IPS DF 6.9 (cell line): ENCODE results near the gene GRM5.
"Not testable (repeated sequence)": the region's sequence is repeated elsewhere in the genome, so short reads cannot be mapped to it uniquely, and the experiment has no call there.

ENCODE experiments used
- DNase-seq: peaks from one replicate; pipeline ENCODE4 v3.0.0-alpha.2; 2013; ENCODE audit warnings: low read depth, low spot score
- H3K27ac ChIP-seq: one replicate; pipeline ENCODE4 v1.5.1; 2013; ENCODE audit warnings: low read length, control low read depth
- H3K27me3 ChIP-seq: 2 replicates; pipeline ENCODE4 v1.6.1; 2013; ENCODE audit warnings: mild to moderate bottlenecking, low read length; ENCODE audit not compliant: control insufficient read depth, insufficient read depth
- H3K36me3 ChIP-seq: 2 replicates; pipeline ENCODE4 v1.6.1; 2013; ENCODE audit warnings: low read length; ENCODE audit not compliant: control insufficient read depth, insufficient read depth
- H3K4me1 ChIP-seq: 2 replicates; pipeline ENCODE4 v1.6.1; 2013; ENCODE audit warnings: low read length; ENCODE audit not compliant: control insufficient read depth, insufficient read depth
- H3K4me3 ChIP-seq: 2 replicates; pipeline ENCODE4 v1.5.1; 2013; ENCODE audit warnings: mild to moderate bottlenecking, low read length
- H3K9me3 ChIP-seq: 2 replicates; pipeline ENCODE4 v1.6.1; 2013; ENCODE audit warnings: low read length, inconsistent platforms; ENCODE audit not compliant: control insufficient read depth, insufficient read depth
- WGBS: extraction: QIAGEN DNeasy Blood & Tissue Kit; methylation state at CpG from one replicate; pipeline ENCODE4 v1.1.7; 2013; ENCODE audit warnings: mixed read lengths, missing lambda C conversion rate; ENCODE audit not compliant: insufficient read length, insufficient coverage; 5-methylcytosine and 5-hydroxymethylcytosine counted together

Gene GRM5

GRCh38 chr11:88482871-88483301 lies 582.9 kb downstream of the GRM5 start:
- no peaks in the 10 kb centered on the region for H3K36me3 ChIP-seq
- no peak overlapping the region for H3K27ac ChIP-seq
- WGBS = no CpG with 5 or more reads among the region's 2 CpGs
- no peaks in the 10 kb centered on the region for H3K4me1 ChIP-seq
- no peak overlapping the region for H3K4me3 ChIP-seq
- DNase-seq = no peak
- no peaks in the 10 kb centered on the region for H3K27me3 ChIP-seq
- H3K9me3 ChIP-seq = no peaks in the 10 kb centered on the region

DNA sequence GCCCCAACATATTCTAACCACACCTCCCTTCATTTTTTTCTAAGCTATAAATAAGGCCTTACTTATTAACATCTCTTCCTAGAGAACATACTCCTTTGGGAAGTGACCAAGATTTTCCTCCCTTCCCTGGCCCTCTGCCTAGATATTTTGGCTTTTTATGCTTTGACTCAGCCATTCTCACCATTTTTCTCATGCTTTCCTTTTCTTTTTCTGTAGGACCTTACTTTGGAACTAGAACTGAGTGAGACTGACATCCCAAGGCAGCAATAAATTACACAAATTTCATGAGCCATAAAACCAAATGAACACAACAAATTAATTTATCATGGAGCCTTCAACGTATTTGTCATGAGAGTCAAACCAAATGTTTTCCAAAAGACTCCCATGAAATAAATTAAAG lies 585.6 kb downstream of the GRM5 start:
- H3K27ac ChIP-seq = no peak overlapping the region
- no peak overlapping the region for H3K4me3 ChIP-seq
- H3K9me3 ChIP-seq = no peaks in the 10 kb centered on the region
- DNase-seq = no peak
- H3K27me3 ChIP-seq = no peaks in the 10 kb centered on the region
- WGBS = no CpG with 5 or more reads among the region's 1 CpG
- H3K4me1 ChIP-seq = no peaks in the 10 kb centered on the region
- no peaks in the 10 kb centered on the region for H3K36me3 ChIP-seq

- no peaks in the 10 kb centered on the region for H3K36me3 ChIP-seq
- no peaks in the 10 kb centered on the region for H3K9me3 ChIP-seq
- WGBS = no CpG with 5 or more reads among the region's 4 CpGs
- no peaks in the 10 kb centered on the region for H3K27me3 ChIP-seq
- H3K4me3 ChIP-seq = no peak overlapping the region
- H3K27ac ChIP-seq = no peak overlapping the region
- no peaks in the 10 kb centered on the region for H3K4me1 ChIP-seq
- no peak for DNase-seq
Measured at GRCh38 chr11:88478136-88478815, 587.5 kb downstream of the GRM5 start.

- Histone ChIP-seq H3K27ac (no peak overlapping the region), H3K9me3 (no peaks in the 10 kb centered on the region), H3K4me3 (no peak overlapping the region), H3K27me3 (no peaks in the 10 kb centered on the region), H3K36me3 (no peaks in the 10 kb centered on the region), H3K4me1 (no peaks in the 10 kb centered on the region)
- no CpG with 5 or more reads among the region's 1 CpG for WGBS
- DNase-seq = no peak
Measured at GRCh38 chr11:88475991-88476418, 589.8 kb downstream of the GRM5 start.

GRCh38 chr11:88474655-88475054 lies 591.1 kb downstream of the GRM5 start:
- no peak overlapping the region for H3K27ac ChIP-seq
- H3K4me3 ChIP-seq = no peak overlapping the region
- WGBS = 100% methylated on average over 2 of the region's 2 CpGs
- H3K27me3 ChIP-seq = no peaks in the 10 kb centered on the region
- H3K4me1 ChIP-seq = no peaks in the 10 kb centered on the region
- H3K9me3 ChIP-seq = no peaks in the 10 kb centered on the region
- no peaks in the 10 kb centered on the region for H3K36me3 ChIP-seq
- no peak for DNase-seq

DNA sequence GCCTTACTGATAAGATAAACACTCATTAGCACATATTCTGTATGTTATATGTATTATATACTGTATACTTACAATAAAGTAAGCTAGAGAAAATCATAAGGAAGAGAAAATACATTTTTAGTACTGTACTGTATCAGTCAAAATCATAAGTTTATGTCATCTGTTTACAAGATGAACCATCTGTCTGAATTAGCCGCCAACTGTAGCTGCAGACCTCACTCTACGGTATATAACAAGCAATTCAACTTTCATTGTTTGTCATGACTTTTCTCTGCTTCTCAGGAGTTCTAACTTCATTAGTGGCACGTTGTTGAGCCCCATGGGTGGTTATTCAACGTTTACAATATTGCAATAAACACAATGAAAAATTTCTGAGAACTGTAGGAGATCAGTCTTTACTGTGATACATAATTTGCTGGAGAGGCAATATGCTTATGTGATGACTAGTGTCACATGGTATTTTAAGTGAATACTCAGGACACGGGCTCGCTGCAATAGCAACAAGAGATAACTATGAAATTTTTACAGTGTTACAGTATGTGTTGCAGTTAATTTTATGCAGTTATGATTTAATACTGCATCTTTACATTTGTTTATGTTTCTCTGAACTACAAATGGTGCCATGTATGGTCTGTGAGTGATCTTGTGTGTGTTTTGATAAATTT lies 596.1 kb downstream of the GRM5 start:
- no peaks in the 10 kb centered on the region for H3K4me1 ChIP-seq
- no peaks in the 10 kb centered on the region for H3K27me3 ChIP-seq
- DNase-seq = no peak
- H3K9me3 ChIP-seq = no peaks in the 10 kb centered on the region
- H3K36me3 ChIP-seq = no peaks in the 10 kb centered on the region
- no peak overlapping the region for H3K27ac ChIP-seq
- no CpG with 5 or more reads among the region's 6 CpGs for WGBS
- no peak overlapping the region for H3K4me3 ChIP-seq

- H3K27me3 ChIP-seq = no peaks in the 10 kb centered on the region
- no peak for DNase-seq
- H3K9me3 ChIP-seq = peaks cover 3% of the 10 kb centered on the region
- no peaks in the 10 kb centered on the region for H3K36me3 ChIP-seq
- H3K4me3 ChIP-seq = no peak overlapping the region
- H3K4me1 ChIP-seq = no peaks in the 10 kb centered on the region
- WGBS = no CpG with 5 or more reads among the region's 4 CpGs
- no peak overlapping the region for H3K27ac ChIP-seq
Measured at GRCh38 chr11:88464528-88464927, 601.3 kb downstream of the GRM5 start.

DNA sequence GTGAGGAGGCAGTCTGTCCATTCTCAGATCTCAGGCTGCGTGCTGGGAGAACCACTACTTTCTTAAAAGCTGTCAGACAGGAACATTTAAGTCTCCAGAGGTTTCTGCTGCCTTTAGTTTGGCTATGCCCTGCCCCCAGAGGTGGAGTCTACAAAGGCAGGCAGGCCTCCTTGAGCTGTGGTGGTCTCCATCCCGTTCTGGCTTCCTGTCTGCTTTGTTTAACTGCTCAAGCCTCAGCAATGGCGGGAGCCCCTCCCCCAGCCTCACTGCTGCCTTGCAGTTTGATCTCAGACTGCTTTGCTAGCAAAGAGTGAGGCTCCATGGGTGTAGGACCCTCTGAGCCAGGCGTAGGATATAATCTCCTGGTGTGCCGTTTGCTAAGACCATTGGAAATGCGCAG lies 602.5 kb downstream of the GRM5 start:
- H3K27me3 ChIP-seq, H3K27ac ChIP-seq, DNase-seq, H3K4me3 ChIP-seq, H3K36me3 ChIP-seq, H3K9me3 ChIP-seq, H3K4me1 ChIP-seq: not testable (repeated sequence)
- no CpG with 5 or more reads among the region's 6 CpGs for WGBS

DNA sequence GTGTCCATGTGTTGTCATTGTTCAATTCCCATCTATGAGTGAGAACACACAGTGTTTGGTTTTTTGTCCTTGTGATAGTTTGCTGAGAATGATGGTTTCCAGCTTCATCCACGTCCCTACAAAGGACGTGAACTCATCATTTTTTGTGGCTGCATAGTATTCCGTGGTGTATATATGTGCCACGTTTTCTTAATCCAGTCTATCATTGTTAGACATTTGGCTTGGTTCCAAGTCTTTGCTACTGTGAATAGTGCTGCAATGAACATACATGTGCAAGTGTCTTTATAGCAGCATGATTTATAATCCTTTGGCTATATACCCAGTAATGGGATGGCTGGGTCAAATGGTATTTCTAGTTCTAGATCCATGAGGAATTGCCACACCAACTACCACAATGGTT lies 607.7 kb downstream of the GRM5 start:
- WGBS = no CpG with 5 or more reads among the region's 4 CpGs

DNA sequence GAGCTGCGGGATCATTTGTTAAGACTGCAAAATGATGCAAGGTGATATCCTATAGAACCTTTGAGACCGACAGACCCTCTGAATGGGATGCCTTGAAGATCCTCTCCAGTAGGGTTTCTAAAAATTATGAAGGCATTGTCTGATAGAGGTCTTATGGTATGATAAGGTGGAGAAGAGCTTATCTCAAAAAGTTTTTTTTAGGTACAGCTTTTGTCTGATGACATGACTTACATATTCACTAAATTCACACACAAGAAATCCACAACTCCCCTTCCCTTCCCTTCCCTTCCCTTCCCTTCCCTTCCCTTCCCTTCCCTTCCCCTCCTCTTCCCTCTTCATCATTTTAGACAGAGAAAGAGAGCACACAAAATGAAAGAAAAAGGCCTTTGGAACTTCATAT lies 609.8 kb downstream of the GRM5 start:
- Histone ChIP-seq H3K27ac (no peak overlapping the region), H3K9me3 (no peaks in the 10 kb centered on the region), H3K4me3 (no peak overlapping the region), H3K4me1 (no peaks in the 10 kb centered on the region), H3K36me3 (no peaks in the 10 kb centered on the region), H3K27me3 (no peaks in the 10 kb centered on the region)
- DNase-seq = no peak
- WGBS = no CpG with 5 or more reads among the region's 2 CpGs

More for the DNA sequence above, 607.7 kb downstream of the GRM5 start:
- DNase-seq, H3K27me3 ChIP-seq, H3K27ac ChIP-seq, H3K36me3 ChIP-seq, H3K4me3 ChIP-seq, H3K9me3 ChIP-seq, H3K4me1 ChIP-seq: not testable (repeated sequence)

DNA sequence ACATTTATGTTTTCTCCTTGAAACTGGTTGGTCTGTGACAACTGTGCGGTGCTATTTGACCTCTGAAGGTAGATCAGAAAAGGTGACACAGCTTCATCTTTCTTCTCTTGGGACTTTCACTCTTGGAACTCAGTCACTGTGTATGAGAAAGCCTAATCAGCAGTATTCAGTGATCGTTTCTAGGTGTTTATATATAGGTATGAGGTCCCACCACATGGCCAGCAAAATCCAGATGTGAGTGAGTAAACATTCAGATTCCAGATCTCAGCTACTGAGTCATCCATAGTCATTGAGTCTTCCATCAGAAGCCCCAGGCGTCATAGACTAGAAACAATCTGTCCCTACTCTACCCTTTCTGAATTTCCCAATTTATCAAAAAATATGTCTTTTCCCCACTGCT lies 610.9 kb downstream of the GRM5 start:
- no CpG with 5 or more reads among the region's 3 CpGs for WGBS

More for the DNA sequence above, 610.9 kb downstream of the GRM5 start:
- Histone ChIP-seq H3K4me3 (no peak overlapping the region), H3K27me3 (no peaks in the 10 kb centered on the region), H3K9me3 (no peaks in the 10 kb centered on the region), H3K36me3 (no peaks in the 10 kb centered on the region), H3K4me1 (no peaks in the 10 kb centered on the region), H3K27ac (no peak overlapping the region)
- DNase-seq = no peak
